Osteoblast (primary cell): ENCODE data around the gene PPM1F. TPM values are rescaled to one million over a fixed set of nuclear protein-coding genes. Genes with fewer than 3 reads are reported as not detected.

ENCODE experiments used
- DNase-seq: peaks from one replicate; pipeline ENCODE4 v3.0.0; 2011; ENCODE audit warnings: low spot score, mixed read lengths; ENCODE audit not compliant: insufficient read length; ENCODE audit errors: missing footprints
- H2AFZ ChIP-seq: 2 replicates; pipeline ENCODE4 v1.6.0; 2011; ENCODE audit warnings: mild to moderate bottlenecking, low read length
- H3K27ac ChIP-seq: 2 replicates; pipeline ENCODE4 v1.5.1; 2011; ENCODE audit warnings: mild to moderate bottlenecking, low read depth, low read length, moderate library complexity
- H3K27me3 ChIP-seq: 2 replicates; pipeline ENCODE4 v1.6.0; 2012; ENCODE audit warnings: mild to moderate bottlenecking, control low read depth, inconsistent platforms, low read length, moderate library complexity; ENCODE audit not compliant: insufficient read depth
- H3K36me3 ChIP-seq: 2 replicates; pipeline ENCODE4 v1.5.1; 2011; ENCODE audit warnings: mild to moderate bottlenecking, low read length, control low read depth, moderate library complexity; ENCODE audit not compliant: insufficient read depth
- H3K4me1 ChIP-seq: 2 replicates; pipeline ENCODE4 v1.5.1; 2011; ENCODE audit warnings: mild to moderate bottlenecking, low read length, control low read depth, moderate library complexity; ENCODE audit not compliant: insufficient read depth
- H3K4me2 ChIP-seq: 2 replicates; pipeline ENCODE4 v1.6.0; 2011; ENCODE audit warnings: mild to moderate bottlenecking, low read length; ENCODE audit not compliant: insufficient read depth
- H3K4me3 ChIP-seq: fragments of 200-600 bp; sonication (generic); 3 replicates; pipeline ENCODE4 v1.5.1; 2012; ENCODE audit warnings: mild to moderate bottlenecking, low read length, inconsistent platforms; ENCODE audit not compliant: insufficient read depth
- H3K79me2 ChIP-seq: 2 replicates; pipeline ENCODE4 v1.6.0; 2012; ENCODE audit warnings: mild to moderate bottlenecking, low read length, control low read depth, inconsistent platforms; ENCODE audit not compliant: insufficient read depth
- H3K9me3 ChIP-seq: 2 replicates; pipeline ENCODE4 v1.5.1; 2011; ENCODE audit warnings: low read depth, low read length, control low read depth
- H4K20me1 ChIP-seq: 2 replicates; pipeline ENCODE4 v1.6.0; 2012; ENCODE audit warnings: mild to moderate bottlenecking, low read length, control low read depth; ENCODE audit not compliant: insufficient read depth
- total RNA-seq: library from RNA; depleted of rRNA; stranded (reverse); fragments of >200 nt; gene quantifications from 2 replicates; pipeline ENCODE4 v1.2.3, GENCODE V29; 2012
- TF ChIP-seq, protein P1 (sequence below): IDR thresholded peaks from 2 replicates; pipeline ENCODE4 v1.5.1; 2011; ENCODE audit warnings: mild to moderate bottlenecking, low read depth, low read length, moderate library complexity; ENCODE audit errors: extremely low read depth

The PPM1F gene
- total RNA-seq, 1 donor = 22.8 TPM

- TF ChIP-seq, protein P1, sequence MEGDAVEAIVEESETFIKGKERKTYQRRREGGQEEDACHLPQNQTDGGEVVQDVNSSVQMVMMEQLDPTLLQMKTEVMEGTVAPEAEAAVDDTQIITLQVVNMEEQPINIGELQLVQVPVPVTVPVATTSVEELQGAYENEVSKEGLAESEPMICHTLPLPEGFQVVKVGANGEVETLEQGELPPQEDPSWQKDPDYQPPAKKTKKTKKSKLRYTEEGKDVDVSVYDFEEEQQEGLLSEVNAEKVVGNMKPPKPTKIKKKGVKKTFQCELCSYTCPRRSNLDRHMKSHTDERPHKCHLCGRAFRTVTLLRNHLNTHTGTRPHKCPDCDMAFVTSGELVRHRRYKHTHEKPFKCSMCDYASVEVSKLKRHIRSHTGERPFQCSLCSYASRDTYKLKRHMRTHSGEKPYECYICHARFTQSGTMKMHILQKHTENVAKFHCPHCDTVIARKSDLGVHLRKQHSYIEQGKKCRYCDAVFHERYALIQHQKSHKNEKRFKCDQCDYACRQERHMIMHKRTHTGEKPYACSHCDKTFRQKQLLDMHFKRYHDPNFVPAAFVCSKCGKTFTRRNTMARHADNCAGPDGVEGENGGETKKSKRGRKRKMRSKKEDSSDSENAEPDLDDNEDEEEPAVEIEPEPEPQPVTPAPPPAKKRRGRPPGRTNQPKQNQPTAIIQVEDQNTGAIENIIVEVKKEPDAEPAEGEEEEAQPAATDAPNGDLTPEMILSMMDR = no peak
- peak; percentile 29 for DNase-seq
- no peaks in the 10 kb centered on the region for H3K27me3 ChIP-seq
- H3K27ac ChIP-seq = no peak overlapping the region
- H3K9me3 ChIP-seq = no peaks in the 10 kb centered on the region
- H3K4me2 ChIP-seq = no peak overlapping the region
- H3K79me2 ChIP-seq = no peaks in the 10 kb centered on the region
- no peak overlapping the region for H2AFZ ChIP-seq
- no peaks in the 10 kb centered on the region for H3K4me1 ChIP-seq
- H3K36me3 ChIP-seq = peaks cover 79% of the 10 kb centered on the region
- H3K4me3 ChIP-seq = no peak overlapping the region
- peaks cover 11% of the 10 kb centered on the region for H4K20me1 ChIP-seq
Measured at GRCh38 chr22:21968452-21969129, 15.9 kb upstream of the PPM1F start.

- Histone ChIP-seq H4K20me1 (peaks cover 11% of the 10 kb centered on the region), H3K36me3 (peaks cover 86% of the 10 kb centered on the region)
Measured at GRCh38 chr22:21967693-21968271, 15.1 kb upstream of the PPM1F start.

GRCh38 chr22:21966643-21967516 lies 14.2 kb upstream of the PPM1F start:
- TF ChIP-seq, protein P1 = no peak
- Histone ChIP-seq H3K36me3 (peaks cover 90% of the 10 kb centered on the region), H3K4me2 (no peak overlapping the region), H3K27ac (no peak overlapping the region), H3K79me2 (no peaks in the 10 kb centered on the region), H3K27me3 (no peaks in the 10 kb centered on the region), H3K4me3 (no peak overlapping the region), H2AFZ (no peak overlapping the region), H3K4me1 (peaks cover 3% of the 10 kb centered on the region), H4K20me1 (peaks cover 5% of the 10 kb centered on the region), H3K9me3 (no peaks in the 10 kb centered on the region)
- DNase-seq = peak; percentile 58

More at GRCh38 chr22:21967693-21968271, 15.1 kb upstream of the PPM1F start:
- Histone ChIP-seq H2AFZ (no peak overlapping the region), H3K4me2 (no peak overlapping the region), H3K27ac (no peak overlapping the region), H3K4me1 (no peaks in the 10 kb centered on the region), H3K79me2 (no peaks in the 10 kb centered on the region), H3K9me3 (no peaks in the 10 kb centered on the region), H3K27me3 (no peaks in the 10 kb centered on the region), H3K4me3 (no peak overlapping the region)
- DNase-seq = peak; percentile 73
- TF ChIP-seq, protein P1 = no peak
